HG02588 (cell line): ENCODE measurements around the gene CPXM2.

Source experiments
- ATAC-seq: cut with Tn5 transposase; IDR thresholded peaks from one replicate; pipeline ENCODE4 v1.9.1; 2021; ENCODE audit warnings: mild to moderate bottlenecking, moderate library complexity; ENCODE audit not compliant: unreplicated experiment

Gene CPXM2

DNA sequence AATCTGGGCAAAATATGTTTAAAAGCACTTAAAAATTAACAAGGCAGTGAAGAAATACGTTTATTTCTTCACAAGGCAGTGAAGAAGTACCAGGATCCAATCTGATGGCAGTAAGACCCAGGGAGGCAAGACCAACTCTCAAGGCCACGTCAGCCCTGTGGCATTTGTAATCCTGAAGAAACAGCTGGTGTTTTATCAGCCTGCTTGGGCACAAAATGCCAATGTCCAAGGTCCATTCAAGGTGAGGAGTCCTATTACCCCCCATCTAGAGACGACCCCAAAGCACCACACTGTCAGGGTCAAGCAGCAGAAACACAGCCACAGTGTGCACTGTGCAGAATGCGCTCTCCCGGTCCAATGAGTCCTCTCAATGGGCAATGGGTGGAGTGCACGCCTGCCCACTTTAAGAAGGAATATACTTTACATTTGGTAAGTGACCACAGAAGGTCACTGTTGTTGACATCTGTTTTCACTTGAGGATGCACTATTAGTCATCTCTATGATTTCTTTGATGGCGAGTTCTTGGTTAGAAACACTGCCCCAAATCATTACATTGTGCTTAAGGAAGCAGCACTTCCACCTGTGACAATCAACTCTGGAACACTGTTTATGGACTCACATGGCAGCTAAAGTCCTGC lies 12.8 kb downstream of the CPXM2 start:
- ATAC-seq = no peak

DNA sequence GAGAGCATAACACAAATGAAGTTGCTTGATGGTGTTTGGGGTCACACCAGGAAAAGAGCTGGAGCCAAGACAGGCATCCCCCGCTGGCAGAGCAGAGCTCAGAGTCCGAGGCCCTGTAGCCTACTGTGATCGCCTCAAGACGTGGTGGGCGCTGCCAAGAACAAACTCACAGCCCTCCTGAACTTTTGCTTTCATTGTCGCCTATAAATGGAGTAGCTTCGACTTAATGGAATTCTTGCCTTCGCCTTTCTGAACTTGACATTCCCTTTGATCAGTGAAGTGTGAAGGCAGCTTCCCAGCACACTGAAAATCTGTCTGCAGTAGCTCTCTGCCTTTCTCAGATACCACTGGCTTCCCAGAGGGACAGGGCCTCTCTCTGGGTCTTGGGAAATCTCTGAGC lies 21.3 kb downstream of the CPXM2 start:
- ATAC-seq = no peak

DNA sequence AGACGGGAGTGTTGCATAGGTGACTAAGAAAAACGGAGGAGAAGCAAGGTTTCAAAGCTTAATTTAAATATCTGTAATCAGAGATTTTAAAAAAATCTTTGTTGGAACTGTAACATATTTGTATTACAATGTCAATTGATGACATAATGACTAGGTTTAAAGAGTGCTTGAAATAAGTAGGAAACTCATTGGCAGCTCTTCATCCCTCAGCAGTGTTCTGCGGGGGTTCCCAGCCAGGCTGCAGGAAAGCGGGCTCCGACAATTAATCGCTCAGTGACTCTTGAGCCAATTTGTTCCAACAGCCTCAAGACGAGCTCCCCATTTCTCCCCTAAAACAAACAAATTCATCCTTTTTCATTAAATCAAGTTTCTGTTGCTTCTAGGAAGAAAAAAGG lies 22.6 kb downstream of the CPXM2 start:
- ATAC-seq = no peak

- no peak for ATAC-seq
Observed at GRCh38 chr10:123868038-123869019, 23.3 kb downstream of the CPXM2 start.

DNA sequence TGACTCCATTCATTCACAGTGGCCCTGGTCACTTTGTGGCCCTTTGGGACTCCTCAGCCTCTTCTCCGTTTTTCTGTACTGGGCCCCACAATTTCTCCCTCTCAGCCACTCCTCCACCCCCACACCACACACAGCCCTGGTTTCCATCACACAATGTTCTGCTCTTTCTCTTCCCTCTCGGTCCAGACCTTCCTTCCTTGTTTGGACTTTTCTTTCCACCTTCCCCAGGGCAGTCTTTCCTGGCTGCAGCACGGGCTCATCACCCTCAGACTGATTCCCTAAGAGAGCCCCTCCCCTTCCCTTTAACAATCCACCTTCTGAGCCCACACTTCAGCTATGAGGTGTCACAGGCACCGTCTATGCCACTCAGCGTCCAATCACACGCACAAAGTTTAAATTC lies 25.7 kb downstream of the CPXM2 start:
- no peak for ATAC-seq

GRCh38 chr10:123865350-123865749 lies 26.3 kb downstream of the CPXM2 start:
- ATAC-seq = no peak

GRCh38 chr10:123864923-123865322 lies 26.7 kb downstream of the CPXM2 start:
- ATAC-seq = no peak

DNA sequence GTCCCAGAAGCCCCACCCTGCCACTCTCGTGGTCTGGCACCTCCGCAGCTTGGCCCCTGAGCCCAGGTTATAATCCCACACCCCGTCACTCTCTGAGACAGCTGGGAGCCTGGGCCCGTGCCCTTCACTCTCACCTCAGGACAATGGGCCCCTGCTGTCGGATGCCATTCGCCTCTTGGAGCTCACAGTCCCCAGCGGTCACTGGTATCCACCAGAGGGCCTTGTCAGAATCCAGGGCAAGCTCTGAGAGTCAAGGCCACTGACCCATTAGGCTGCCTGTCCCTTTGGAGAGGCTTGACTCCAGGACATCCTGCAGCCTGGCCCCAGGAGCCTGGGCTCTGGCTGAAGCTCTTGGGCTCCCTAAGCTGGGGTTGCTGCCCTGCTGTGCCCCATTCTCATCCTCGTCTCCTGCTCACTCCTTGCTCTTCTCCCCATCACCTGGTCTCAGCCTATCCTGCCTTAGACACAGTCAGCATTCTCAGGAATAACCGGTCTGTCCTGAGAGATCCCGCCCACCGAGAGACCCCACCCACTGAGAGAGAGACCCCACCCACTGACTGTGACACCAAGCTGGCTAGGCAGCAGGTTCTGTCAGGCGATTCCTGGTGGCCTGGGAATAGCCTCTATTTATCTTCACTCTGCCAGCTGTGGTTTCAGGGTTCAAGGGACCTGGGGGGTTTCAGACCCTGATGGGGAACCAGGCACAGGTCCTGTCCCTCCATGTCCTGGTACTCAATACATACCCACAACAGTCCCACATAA lies 27.7 kb downstream of the CPXM2 start:
- ATAC-seq = no peak

- no peak for ATAC-seq
Observed at GRCh38 chr10:123863183-123863575, 28.4 kb downstream of the CPXM2 start.

DNA sequence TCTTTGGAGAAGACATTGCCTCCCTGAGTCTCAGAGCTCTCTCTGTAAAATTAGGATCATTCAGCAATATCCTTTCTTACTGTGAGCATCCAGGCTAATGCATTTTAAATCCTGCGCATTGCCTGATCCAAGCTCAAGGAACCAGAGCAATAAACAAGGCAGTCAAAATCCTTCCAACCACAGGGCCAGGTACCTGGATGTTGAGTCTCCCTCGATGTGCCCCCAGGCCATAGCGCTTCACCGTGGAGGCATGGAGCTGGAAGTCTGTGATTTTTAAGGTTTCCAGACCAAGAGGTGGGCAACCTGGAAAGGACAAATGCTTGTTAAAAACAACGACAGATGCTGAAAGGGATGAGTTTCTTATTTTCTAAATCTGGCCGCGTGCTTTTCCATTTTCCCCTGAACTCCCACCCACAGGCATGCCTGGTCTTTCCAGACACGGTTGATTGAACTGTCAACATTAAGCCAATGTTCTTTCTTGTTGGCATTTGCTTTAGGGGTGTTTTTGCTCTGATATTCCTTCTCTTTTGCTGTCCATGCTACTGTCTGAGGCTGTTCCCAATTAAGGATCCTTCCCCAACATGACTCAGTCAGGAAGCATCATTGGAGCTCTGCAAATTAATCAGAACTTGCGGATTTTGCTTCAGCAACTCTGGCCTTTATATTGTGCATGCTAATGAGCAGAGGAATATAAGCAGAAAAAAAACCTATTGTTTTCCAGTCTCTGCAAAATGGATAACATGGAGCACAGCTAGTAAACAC lies 29.0 kb downstream of the CPXM2 start:
- no peak for ATAC-seq

- ATAC-seq = no peak
Observed at GRCh38 chr10:123860856-123861255, 30.8 kb downstream of the CPXM2 start.

GRCh38 chr10:123860209-123860608 lies 31.4 kb downstream of the CPXM2 start:
- no peak for ATAC-seq

DNA sequence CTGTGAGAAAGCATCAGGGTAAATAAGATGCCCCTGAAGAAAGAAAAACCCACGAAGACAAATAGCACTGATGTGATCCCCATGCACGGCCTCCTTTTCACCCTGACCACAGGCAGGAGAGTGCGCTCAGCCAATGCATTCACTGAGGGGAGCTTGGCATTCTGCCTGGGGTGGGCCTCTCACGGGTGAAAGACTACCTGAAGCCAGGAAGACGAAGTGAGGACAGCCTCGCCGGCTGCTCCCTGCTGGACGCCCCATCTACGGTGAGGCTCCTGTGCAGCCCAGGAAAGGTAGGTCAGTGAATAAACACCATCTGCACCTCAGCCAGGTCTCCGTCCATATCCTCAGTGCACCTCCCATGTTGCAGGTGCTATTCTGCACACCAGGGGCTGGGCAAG lies 32.0 kb downstream of the CPXM2 start:
- no peak for ATAC-seq

- ATAC-seq = no peak
Observed at GRCh38 chr10:123858907-123859652, 32.5 kb downstream of the CPXM2 start.

- no peak for ATAC-seq
Observed at GRCh38 chr10:123858077-123858681, 33.4 kb downstream of the CPXM2 start.

DNA sequence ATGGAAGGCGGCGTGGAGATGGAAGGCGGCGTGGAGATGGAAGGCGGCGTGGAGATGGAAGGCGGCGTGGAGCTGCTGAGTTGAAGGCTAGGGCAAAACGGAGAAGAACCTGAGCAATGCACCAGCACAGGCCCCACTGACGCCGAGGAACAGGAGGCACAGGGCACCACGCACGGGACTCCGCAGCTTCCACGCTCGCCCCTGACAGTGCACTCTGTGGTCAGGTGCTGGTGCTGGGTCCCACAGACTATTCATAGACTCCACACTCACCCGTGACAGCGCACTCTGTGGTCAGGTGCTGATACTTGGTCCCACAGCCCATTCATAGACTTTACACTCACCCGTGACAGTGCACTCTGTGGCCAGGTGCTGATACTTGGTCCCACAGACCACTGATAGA lies 34.0 kb downstream of the CPXM2 start:
- no peak for ATAC-seq

- ATAC-seq = no peak
Observed at GRCh38 chr10:123855008-123855684, 36.5 kb downstream of the CPXM2 start.

DNA sequence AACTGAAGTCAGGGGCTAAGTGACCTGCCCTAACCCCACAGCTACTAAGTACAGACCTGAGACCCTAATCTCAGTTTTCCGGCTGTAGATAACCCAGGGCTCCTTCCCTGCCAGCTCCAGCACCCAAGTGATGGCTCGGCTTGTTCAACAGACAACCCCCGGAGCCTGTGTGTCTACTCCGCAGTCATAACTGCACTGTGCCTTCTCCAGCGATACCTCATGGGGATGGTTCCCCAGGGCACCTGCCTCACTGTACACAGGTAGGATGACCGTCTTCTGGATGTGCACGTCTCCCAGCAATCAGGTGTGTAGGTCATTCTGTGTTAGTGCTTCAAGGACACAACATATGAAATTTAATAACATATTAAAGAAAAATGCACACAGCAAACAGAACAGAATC lies 37.1 kb downstream of the CPXM2 start:
- ATAC-seq = no peak

GRCh38 chr10:123854003-123854402 lies 37.6 kb downstream of the CPXM2 start:
- no peak for ATAC-seq
